Sigmoid colon (tissue), 7 donors: Measurements from ENCODE around the gene ARHGEF18. TPM values are rescaled to one million over a fixed set of nuclear protein-coding genes. Genes with fewer than 3 reads are reported as not detected.

Experiments
- DNase-seq: peaks from one replicate; pipeline ENCODE4 v3.0.0-alpha.2; 2019
- H3K27ac ChIP-seq, 4 donors: fragments of 200-600 bp; sonication (generic); one replicate each; pipeline ENCODE4 v1.5.1; 2016 to 2019; ENCODE audit warnings: mild to moderate bottlenecking in 1 of 4
- H3K27me3 ChIP-seq, 3 donors: fragments of 200-600 bp; sonication (generic); one replicate each; pipeline ENCODE4 v1.5.1; 2019; ENCODE audit warnings: mild to moderate bottlenecking in 1 of 3
- H3K36me3 ChIP-seq, 4 donors: fragments of 200-600 bp; sonication (generic); one replicate each; pipeline ENCODE4 v1.5.1; 2016 to 2019
- H3K4me1 ChIP-seq, 4 donors: fragments of 200-600 bp; sonication (generic); one replicate each; pipeline ENCODE4 v1.5.1; 2017 to 2019
- H3K4me3 ChIP-seq, 4 donors: fragments of 200-600 bp; sonication (generic); one replicate each; pipeline ENCODE4 v1.5.1; 2017 to 2019; ENCODE audit warnings: mild to moderate bottlenecking in 2 of 4, moderate library complexity in 1 of 4
- H3K9me3 ChIP-seq, 4 donors: fragments of 200-600 bp in 3 of 4; sonication (generic) in 3 of 4; one replicate each; pipeline versions ENCODE4 v1.5.1 to v1.6.1; 2013 to 2019
- CTCF ChIP-seq, 4 experiments: fragments of 450-650 bp in 3 of 4; fragments of 200-600 bp in 1 of 4; IDR thresholded peaks; one replicate each; pipeline ENCODE4 v1.5.1; 2016 to 2019; ENCODE audit warnings: antibody characterized with exemption in 4 of 4, mild to moderate bottlenecking in 3 of 4, moderate library complexity in 2 of 4
- EP300 ChIP-seq, 4 donors: sonication (generic); formaldehyde crosslinking; IDR thresholded peaks; one replicate each; pipeline ENCODE4 v1.6.1; 2017; ENCODE audit warnings: antibody characterized with exemption in 4 of 4
- POLR2A ChIP-seq, 2 donors: fragments of 450-650 bp; IDR thresholded peaks; one replicate each; pipeline ENCODE4 v1.6.1; 2016; ENCODE audit warnings: antibody characterized with exemption in 2 of 2, mild to moderate bottlenecking in 2 of 2, moderate library complexity in 2 of 2
- POLR2AphosphoS5 ChIP-seq, 4 donors: sonication (generic); formaldehyde crosslinking; IDR thresholded peaks; one replicate each; pipeline ENCODE4 v1.6.1; 2017; ENCODE audit warnings: antibody characterized with exemption in 4 of 4
- WGBS, 2 donors: extraction: QIAGEN DNeasy Blood & Tissue Kit; methylation state at CpG; one replicate each; pipeline ENCODE4 v1.1.7; 2013; 5-methylcytosine and 5-hydroxymethylcytosine counted together
- intact Hi-C: fragments of 100-400 bp; cut with DNase I; formaldehyde crosslinking; loops from one replicate; pipeline ENCODE4 v1.15.1; 2023
- polyA plus RNA-seq, 3 donors: library from polyadenylated mRNA; stranded (reverse); fragments of 200-250 nt; gene quantifications; one replicate each; pipeline ENCODE4 v1.2.3, GENCODE V29; 2013
- total RNA-seq, 4 donors: library from RNA; depleted of rRNA; stranded (reverse); fragments of >200 nt; gene quantifications; one replicate each; pipeline ENCODE4 v1.1.0, GENCODE V29; 2016
- donor health status: healthy with polysubstance abuse.
- donor health status: Bipolar disorder and iron deficiency.
- donor health status: healthy.

Gene ARHGEF18
- total and polyA plus RNA-seq, 7 donors, result 20.4 to 76.6 (median 41.3) TPM

DNA sequence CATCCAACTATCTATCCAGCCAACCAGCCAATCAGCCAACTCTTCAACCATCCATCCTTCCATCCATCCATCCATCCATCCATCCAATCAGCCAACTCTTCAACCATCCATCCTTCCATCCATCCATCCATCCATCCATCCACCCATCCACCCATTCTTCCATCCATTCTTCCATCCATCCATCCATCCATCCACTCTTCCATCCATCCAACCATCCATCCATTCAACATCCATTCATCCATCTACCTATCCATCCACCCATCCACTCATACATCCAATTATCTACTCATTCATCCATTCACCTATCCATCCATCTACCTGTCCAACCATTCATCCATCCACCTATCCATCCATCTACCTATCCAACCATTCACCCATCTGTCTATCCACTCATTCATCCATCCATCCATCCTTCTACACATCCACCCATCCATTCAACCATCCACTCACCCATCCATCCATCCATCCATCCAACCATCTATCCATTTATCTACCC, 9.4 kb downstream of the ARHGEF18 start:
- no peaks in the 10 kb centered on the region for H3K9me3 ChIP-seq
- H3K36me3 ChIP-seq, result peaks cover 0 to 9% (median 0%) of the 10 kb centered on the region in 4 donors
- intact Hi-C loops, result loop anchor here (5.0 kb wide), 2 partner anchors 179 to 201 kb away; partner anchors contain the start of gene PNPLA6
- no peaks in the 10 kb centered on the region for H3K27me3 ChIP-seq
- peaks cover 0 to 52% (median 26%) of the 10 kb centered on the region in 4 donors for H3K4me1 ChIP-seq
- no peak for DNase-seq
- TF ChIP-seq POLR2AphosphoS5 (IDR thresholded peaks at IDR 0.05) (no peak), EP300 (IDR thresholded peaks at IDR 0.05) (no peak), CTCF (IDR thresholded peaks at IDR 0.05) (no peak), POLR2A (IDR thresholded peaks at IDR 0.05) (no peak)
- no peak overlapping the region for H3K4me3 ChIP-seq
- peak overlapping the region in 3 of 4 donors; percentile 86 to 94 (median 91) for H3K27ac ChIP-seq

- Histone ChIP-seq H3K4me3 (no peak overlapping the region), H3K36me3 (peaks cover 0 to 30% (median 0%) of the 10 kb centered on the region in 4 donors), H3K27ac (peak overlapping the region in 3 of 4 donors; percentile 70 to 94 (median 86)), H3K27me3 (no peaks in the 10 kb centered on the region), H3K4me1 (peaks cover 0 to 52% (median 24%) of the 10 kb centered on the region in 4 donors), H3K9me3 (no peaks in the 10 kb centered on the region)
- intact Hi-C loops, result no loop called here
- WGBS, 2 donors, result 77 to 80% methylated on average over 8 of the region's 8 CpGs
- no peak for DNase-seq
- TF ChIP-seq EP300 (IDR thresholded peaks at IDR 0.05), result no peak
- no peak for TF ChIP-seq POLR2AphosphoS5 (IDR thresholded peaks at IDR 0.05)
- TF ChIP-seq POLR2A (IDR thresholded peaks at IDR 0.05), result no peak
- TF ChIP-seq CTCF (IDR thresholded peaks at IDR 0.05), result no peak
Observed at GRCh38 chr19:7360393-7360984, 11.8 kb downstream of the ARHGEF18 start.

GRCh38 chr19:7363225-7363624, 14.5 kb downstream of the ARHGEF18 start:
- Histone ChIP-seq H3K27me3 (no peaks in the 10 kb centered on the region), H3K36me3 (peaks cover 0 to 46% (median 0%) of the 10 kb centered on the region in 4 donors), H3K4me3 (no peak overlapping the region), H3K27ac (peak overlapping the region in 3 of 4 donors; percentile 18 to 80 (median 31)), H3K4me1 (peaks cover 0 to 59% (median 33%) of the 10 kb centered on the region in 4 donors), H3K9me3 (no peaks in the 10 kb centered on the region)
- no peak for TF ChIP-seq EP300 (IDR thresholded peaks at IDR 0.05)
- TF ChIP-seq POLR2A (IDR thresholded peaks at IDR 0.05), result no peak
- no peak for TF ChIP-seq POLR2AphosphoS5 (IDR thresholded peaks at IDR 0.05)
- TF ChIP-seq CTCF (IDR thresholded peaks at IDR 0.05), result no peak
- no peak for DNase-seq
- intact Hi-C loops, result no loop called here
- 89 to 92% methylated on average over 2 of the region's 2 CpGs for WGBS, 2 donors

GRCh38 chr19:7366701-7367420, 18.1 kb downstream of the ARHGEF18 start:
- peak overlapping the region in 3 of 4 donors; percentile 80 to 91 (median 80) for H3K27ac ChIP-seq
- intact Hi-C loops, result no loop called here

More at GRCh38 chr19:7366701-7367420, 18.1 kb downstream of the ARHGEF18 start:
- WGBS, 2 donors, result 77 to 85% methylated on average over 10 of the region's 10 CpGs
- Histone ChIP-seq H3K27me3 (no peaks in the 10 kb centered on the region), H3K4me1 (peaks cover 0 to 67% (median 52%) of the 10 kb centered on the region in 4 donors), H3K9me3 (no peaks in the 10 kb centered on the region), H3K36me3 (peaks cover 0 to 46% (median 0%) of the 10 kb centered on the region in 4 donors), H3K4me3 (no peak overlapping the region)
- no peak for DNase-seq
- TF ChIP-seq CTCF (IDR thresholded peaks at IDR 0.05) (peak in 3 of 4 experiments; percentile 11 to 31 (median 30)), EP300 (IDR thresholded peaks at IDR 0.05) (no peak), POLR2AphosphoS5 (IDR thresholded peaks at IDR 0.05) (peak in 2 of 4 donors; percentile 11 to 23), POLR2A (IDR thresholded peaks at IDR 0.05) (no peak)
